BJ (cell line): ENCODE results near the gene CP. TPM values are rescaled to one million over a fixed set of nuclear protein-coding genes. Genes with fewer than 3 reads are reported as not detected.

Experiments used
- CTCF ChIA-PET: fragments of 350-600 bp; formaldehyde crosslinking; extraction: SDS; loops from one replicate; lab custom pipeline; 2021; ENCODE audit warnings: antibody characterized with exemption, inconsistent platforms; lab: Yijun Ruan, JAX
- POLR2A ChIA-PET: fragments of 300-600 bp; sonication (Branson Sonifier 250); formaldehyde crosslinking; extraction: SDS; loops from one replicate; lab custom pipeline; 2021; ENCODE audit warnings: antibody characterized with exemption; lab: Charles Lee
- DNase-seq: peaks from one replicate; pipeline ENCODE4 v3.0.0-alpha.2; 2011; ENCODE audit warnings: low read depth
- H3K27me3 ChIP-seq: 2 replicates; pipeline ENCODE4 v1.6.0; 2011; ENCODE audit warnings: low read length; ENCODE audit not compliant: control insufficient read depth, insufficient read depth
- H3K36me3 ChIP-seq: 2 replicates; pipeline ENCODE4 v1.5.1; 2011; ENCODE audit warnings: low read length; ENCODE audit not compliant: control insufficient read depth, insufficient read depth
- H3K4me3 ChIP-seq: 2 replicates; pipeline ENCODE4 v1.5.1; 2011; ENCODE audit warnings: low read depth, mild to moderate bottlenecking, control low read depth, low read length
- CTCF ChIP-seq: IDR thresholded peaks from 2 replicates; pipeline ENCODE4 v1.5.1; 2011; ENCODE audit warnings: low read depth, mild to moderate bottlenecking, control low read depth, inconsistent platforms, low read length, moderate library complexity; ENCODE audit not compliant: insufficient read depth
- polyA plus RNA-seq: library from polyadenylated mRNA; depleted of rRNA; stranded (reverse); fragments of >200 nt; gene quantifications from 2 replicates; pipeline ENCODE4 v1.2.3, GENCODE V29; 2011

CP gene
- polyA plus RNA-seq, 1 experiment: not detected

- Histone ChIP-seq H3K4me3 (no peak overlapping the region), H3K27me3 (no peaks in the 10 kb centered on the region), H3K36me3 (no peaks in the 10 kb centered on the region)
- ChIA-PET CTCF (no interaction called here), POLR2A (no interaction called here)
- DNase-seq: no peak
- TF ChIP-seq CTCF: no peak
Observed at GRCh38 chr3:149217347-149217746, 4.3 kb downstream of the CP start.

GRCh38 chr3:149216193-149216869 lies 5.3 kb downstream of the CP start:
- ChIA-PET CTCF (interaction anchor here (1.2 kb wide), 1 partner anchor 9 kb away, joined by 6 read pairs; no protein-coding TSS in a partner anchor), POLR2A (interaction anchor here (0.6 kb wide), 1 partner anchor 37 kb away, joined by 11 read pairs; no protein-coding TSS in a partner anchor)
- no peaks in the 10 kb centered on the region for H3K36me3 ChIP-seq
- H3K4me3 ChIP-seq: no peak overlapping the region
- no peak for TF ChIP-seq CTCF
- H3K27me3 ChIP-seq: no peaks in the 10 kb centered on the region
- DNase-seq: no peak

GRCh38 chr3:149215515-149215914 lies 6.1 kb downstream of the CP start:
- Histone ChIP-seq H3K27me3 (no peaks in the 10 kb centered on the region), H3K36me3 (no peaks in the 10 kb centered on the region), H3K4me3 (no peak overlapping the region)
- no peak for DNase-seq
- TF ChIP-seq CTCF: no peak
- ChIA-PET POLR2A (no interaction called here), CTCF (interaction anchor here (1.2 kb wide), 1 partner anchor 10 kb away, joined by 6 read pairs; no protein-coding TSS in a partner anchor)

GRCh38 chr3:149214702-149215101 lies 6.9 kb downstream of the CP start:
- POLR2A ChIA-PET: no interaction called here
- no peak overlapping the region for H3K4me3 ChIP-seq
- TF ChIP-seq CTCF: no peak
- no peaks in the 10 kb centered on the region for H3K27me3 ChIP-seq
- CTCF ChIA-PET: no interaction called here
- no peak for DNase-seq
- no peaks in the 10 kb centered on the region for H3K36me3 ChIP-seq

GRCh38 chr3:149212386-149212785 lies 9.2 kb downstream of the CP start:
- H3K27me3 ChIP-seq: no peaks in the 10 kb centered on the region
- ChIA-PET CTCF (interaction anchor here (1.1 kb wide), 1 partner anchor 9 kb away, joined by 3 read pairs; no protein-coding TSS in a partner anchor), POLR2A (interaction anchor here (0.6 kb wide), 1 partner anchor 22 kb away, joined by 8 read pairs; no protein-coding TSS in a partner anchor)
- no peak for DNase-seq
- TF ChIP-seq CTCF: no peak
- H3K4me3 ChIP-seq: no peak overlapping the region
- no peaks in the 10 kb centered on the region for H3K36me3 ChIP-seq
